Prostate gland (tissue), 2 donors: ENCODE results near the gene PRAMEF12.

ENCODE experiments used
- CTCF ChIP-seq, 4 experiments: fragments of 200-600 bp in 2 of 4; fragments of 450-650 bp in 2 of 4; sonication (generic) in 2 of 4; IDR thresholded peaks; 1 replicate in 3 of 4; 2 replicates in 1 of 4; pipeline ENCODE4 v1.5.1; 2016 to 2019; ENCODE audit warnings: antibody characterized with exemption in 4 of 4, mild to moderate bottlenecking in 2 of 4, moderate library complexity in 2 of 4
- POLR2AphosphoS5 ChIP-seq: sonication (generic); formaldehyde crosslinking; IDR thresholded peaks from one replicate; pipeline ENCODE4 v1.6.1; 2017; ENCODE audit warnings: antibody characterized with exemption

GRCh38 chr1:12762766-12763165 lies 10.8 kb upstream of the PRAMEF12 start:
- TF ChIP-seq CTCF (IDR thresholded peaks at IDR 0.05): no peak
- no peak for TF ChIP-seq POLR2AphosphoS5
